ENCODE measurements around the gene ALG1. TPM values are rescaled to one million over a fixed set of nuclear protein-coding genes. Genes with fewer than 3 reads are reported as not detected.
"Not testable (repeated sequence)": the region's sequence is repeated elsewhere in the genome, so short reads cannot be mapped to it uniquely, and the experiment has no call there.

Gene ALG1
- total RNA-seq, 1 donor from 2014 or later: 27.2 TPM

GRCh38 chr16:5071341-5071680, 332 bp upstream of the ALG1 start:
- H3K4me3 ChIP-seq: peak overlapping the region; percentile 63 to 68
- peaks cover 13 to 16% of the 10 kb centered on the region in 2 donors for H3K36me3 ChIP-seq
- H3K27me3 ChIP-seq: no peaks in the 10 kb centered on the region
- H3K27ac ChIP-seq: peak overlapping the region; percentile 66 to 77
- peak in 1 of 2 donors; percentile 39 for DNase-seq (ENCODE audit: low spot score in 2 of 2)
- no peaks in the 10 kb centered on the region for H3K9me3 ChIP-seq
- intact Hi-C loops (cut with DNase I): loop anchor here (5.0 kb wide), 2 partner anchors 39 to 114 kb away; partner anchors contain the start of genes NAGPA and SEC14L5
- H3K4me1 ChIP-seq: peaks cover 0 to 10% of the 10 kb centered on the region in 2 donors
- TF ChIP-seq, protein P1, sequence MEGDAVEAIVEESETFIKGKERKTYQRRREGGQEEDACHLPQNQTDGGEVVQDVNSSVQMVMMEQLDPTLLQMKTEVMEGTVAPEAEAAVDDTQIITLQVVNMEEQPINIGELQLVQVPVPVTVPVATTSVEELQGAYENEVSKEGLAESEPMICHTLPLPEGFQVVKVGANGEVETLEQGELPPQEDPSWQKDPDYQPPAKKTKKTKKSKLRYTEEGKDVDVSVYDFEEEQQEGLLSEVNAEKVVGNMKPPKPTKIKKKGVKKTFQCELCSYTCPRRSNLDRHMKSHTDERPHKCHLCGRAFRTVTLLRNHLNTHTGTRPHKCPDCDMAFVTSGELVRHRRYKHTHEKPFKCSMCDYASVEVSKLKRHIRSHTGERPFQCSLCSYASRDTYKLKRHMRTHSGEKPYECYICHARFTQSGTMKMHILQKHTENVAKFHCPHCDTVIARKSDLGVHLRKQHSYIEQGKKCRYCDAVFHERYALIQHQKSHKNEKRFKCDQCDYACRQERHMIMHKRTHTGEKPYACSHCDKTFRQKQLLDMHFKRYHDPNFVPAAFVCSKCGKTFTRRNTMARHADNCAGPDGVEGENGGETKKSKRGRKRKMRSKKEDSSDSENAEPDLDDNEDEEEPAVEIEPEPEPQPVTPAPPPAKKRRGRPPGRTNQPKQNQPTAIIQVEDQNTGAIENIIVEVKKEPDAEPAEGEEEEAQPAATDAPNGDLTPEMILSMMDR (IDR thresholded peaks at IDR 0.05): no peak

DNA sequence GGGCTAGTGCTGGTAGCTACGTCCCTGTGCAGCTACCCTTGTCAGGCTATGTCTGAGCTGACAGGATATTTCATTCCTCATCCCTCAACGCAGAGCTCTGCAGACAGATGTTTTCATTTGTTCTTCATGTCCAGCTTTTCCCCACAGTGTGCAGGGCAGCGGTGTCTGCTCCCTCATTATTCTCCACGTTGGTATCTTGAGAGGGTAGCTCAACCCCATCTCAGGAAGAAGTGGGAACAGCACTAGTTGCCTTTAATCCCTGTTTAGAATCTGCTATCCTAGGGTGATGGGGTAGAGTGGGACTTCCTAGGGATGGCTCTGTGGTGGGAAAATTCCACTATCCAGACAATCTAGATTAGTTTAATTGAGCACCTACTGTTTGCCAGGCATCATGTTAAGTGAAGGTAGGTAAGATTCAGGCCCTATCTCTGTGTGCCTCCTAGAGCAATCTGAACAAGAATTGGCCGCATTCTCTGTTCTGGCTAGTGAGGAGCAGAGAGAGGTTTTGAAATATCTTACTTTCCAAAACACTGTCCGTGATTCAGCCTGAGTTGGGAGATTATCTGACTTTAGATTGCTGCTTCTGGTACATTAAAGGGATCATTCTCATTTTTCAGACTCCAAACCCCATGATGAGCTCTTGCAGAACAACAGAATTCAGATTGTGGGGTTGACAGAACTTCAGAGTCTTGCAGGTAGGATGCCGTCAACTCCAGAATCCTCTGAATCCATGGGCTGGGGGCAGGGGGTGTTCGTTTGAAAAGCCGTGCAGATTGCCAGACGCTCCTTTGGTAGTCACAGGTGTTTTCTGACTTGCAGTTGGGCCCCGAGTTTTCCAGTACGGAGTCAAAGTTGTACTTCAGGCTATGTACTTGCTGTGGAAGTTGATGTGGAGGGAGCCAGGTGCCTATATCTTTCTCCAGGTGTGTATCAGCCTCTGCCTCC, 963 bp downstream of the ALG1 start:
- TF ChIP-seq, protein P1 (IDR thresholded peaks at IDR 0.05): no peak
- DNase-seq (ENCODE audit: low spot score in 2 of 2): no peak

GRCh38 chr16:5073279-5073629, 1.6 kb downstream of the ALG1 start:
- peaks cover 17 to 29% of the 10 kb centered on the region in 2 donors for H3K36me3 ChIP-seq
- TF ChIP-seq, protein P1 (IDR thresholded peaks at IDR 0.05): no peak

More for the DNA sequence above, 963 bp downstream of the ALG1 start:
- Histone ChIP-seq H3K27ac (peak overlapping the region; percentile 66 to 77), H3K4me3 (peak overlapping the region; percentile 63 to 68), H3K9me3 (no peaks in the 10 kb centered on the region), H3K27me3 (no peaks in the 10 kb centered on the region), H3K36me3 (peaks cover 17 to 25% of the 10 kb centered on the region in 2 donors), H3K4me1 (peaks cover 0 to 10% of the 10 kb centered on the region in 2 donors)
- intact Hi-C loops (cut with DNase I): loop anchor here (5.0 kb wide), 2 partner anchors 40 to 115 kb away; partner anchors contain the start of genes NAGPA and SEC14L5

DNA sequence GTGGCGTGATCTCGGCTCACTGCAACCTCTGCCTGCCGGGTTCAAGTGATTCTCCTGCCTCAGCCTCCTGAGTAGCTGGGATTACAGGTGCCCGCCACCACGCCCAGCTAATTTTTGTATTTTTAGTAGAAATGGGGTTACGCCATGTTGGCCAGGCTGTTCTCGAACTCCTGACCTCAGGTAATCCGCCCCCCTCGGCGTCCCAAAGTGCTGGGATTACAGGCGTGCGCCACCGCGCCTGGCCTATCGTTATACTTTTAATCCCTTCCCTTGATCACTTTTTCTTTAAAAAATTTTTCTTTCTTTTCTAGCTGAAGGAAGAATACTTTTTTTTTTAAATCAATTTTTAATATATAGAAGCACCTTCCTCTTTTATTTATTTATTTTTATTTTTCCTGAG, 2.1 kb downstream of the ALG1 start:
- H3K36me3 ChIP-seq: peaks cover 20 to 33% of the 10 kb centered on the region in 2 donors
- H3K4me1 ChIP-seq; H3K27ac ChIP-seq; H3K27me3 ChIP-seq; H3K4me3 ChIP-seq; H3K9me3 ChIP-seq; DNase-seq (ENCODE audit: low spot score in 2 of 2): not testable (repeated sequence)
- intact Hi-C loops (cut with DNase I): loop anchor here (5.0 kb wide), 2 partner anchors 41 to 116 kb away; partner anchors contain the start of genes NAGPA and SEC14L5

More at GRCh38 chr16:5073279-5073629, 1.6 kb downstream of the ALG1 start:
- DNase-seq (ENCODE audit: low spot score in 2 of 2): no peak
- no peak overlapping the region for H3K27ac ChIP-seq
- H3K4me3 ChIP-seq: no peak overlapping the region
- H3K4me1 ChIP-seq: peaks cover 0 to 10% of the 10 kb centered on the region in 2 donors
- no peaks in the 10 kb centered on the region for H3K9me3 ChIP-seq
- intact Hi-C loops (cut with DNase I): loop anchor here (5.0 kb wide), 2 partner anchors 41 to 116 kb away; partner anchors contain the start of genes NAGPA and SEC14L5
- no peaks in the 10 kb centered on the region for H3K27me3 ChIP-seq

DNA sequence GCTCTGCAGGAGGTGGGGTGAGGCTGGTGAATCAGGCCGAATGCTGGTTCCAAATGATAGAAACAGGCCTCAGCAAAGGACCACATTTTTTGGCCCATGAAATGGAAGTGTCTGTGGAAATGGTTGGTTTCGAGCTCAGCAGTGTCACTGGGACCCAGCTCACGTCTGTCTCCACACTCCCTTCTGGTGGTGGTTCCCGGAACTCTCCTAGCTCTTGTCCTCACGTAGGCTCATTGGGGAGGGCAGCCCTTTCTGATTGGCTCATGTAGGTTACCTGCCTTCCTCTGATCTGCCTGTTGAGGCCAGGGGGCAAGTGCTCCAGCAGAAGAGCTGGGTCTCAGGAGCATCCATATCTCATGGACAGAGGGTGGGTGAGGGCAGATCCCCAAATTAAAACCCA, 4.0 kb downstream of the ALG1 start:
- Histone ChIP-seq H3K27me3 (no peaks in the 10 kb centered on the region), H3K4me3 (no peak overlapping the region), H3K4me1 (peaks cover 0 to 10% of the 10 kb centered on the region in 2 donors), H3K9me3 (no peaks in the 10 kb centered on the region), H3K36me3 (peaks cover 26 to 36% of the 10 kb centered on the region in 2 donors), H3K27ac (no peak overlapping the region)
- intact Hi-C loops (cut with DNase I): no loop called here
- no peak for DNase-seq (ENCODE audit: low spot score in 2 of 2)
- TF ChIP-seq, protein P1 (IDR thresholded peaks at IDR 0.05): no peak

- no peak overlapping the region for H3K27ac ChIP-seq
- H3K36me3 ChIP-seq: peaks cover 29 to 46% of the 10 kb centered on the region in 2 donors
- TF ChIP-seq, protein P1 (IDR thresholded peaks at IDR 0.05): no peak
Measured at GRCh38 chr16:5077304-5077703, 5.7 kb downstream of the ALG1 start.

More at GRCh38 chr16:5077304-5077703, 5.7 kb downstream of the ALG1 start:
- no peaks in the 10 kb centered on the region for H3K9me3 ChIP-seq
- no peak for DNase-seq (ENCODE audit: low spot score in 2 of 2)
- H3K27me3 ChIP-seq: no peaks in the 10 kb centered on the region
- H3K4me3 ChIP-seq: no peak overlapping the region
- peaks cover 0 to 3% of the 10 kb centered on the region in 2 donors for H3K4me1 ChIP-seq
- intact Hi-C loops (cut with DNase I): no loop called here
